Ramos (cell line): ENCODE data around the gene SMYD3.
"Not testable (repeated sequence)": the region's sequence is repeated elsewhere in the genome, so short reads cannot be mapped to it uniquely, and the experiment has no call there.

Source experiments
- in situ Hi-C: fragments of 300-500 bp; cut with MboI; formaldehyde crosslinking; loops from one replicate; pipeline ENCODE4 v1.14.3; 2022; ENCODE audit warnings: low sequenced_read_pairs; ENCODE audit not compliant: unreplicated experiment

The SMYD3 gene

DNA sequence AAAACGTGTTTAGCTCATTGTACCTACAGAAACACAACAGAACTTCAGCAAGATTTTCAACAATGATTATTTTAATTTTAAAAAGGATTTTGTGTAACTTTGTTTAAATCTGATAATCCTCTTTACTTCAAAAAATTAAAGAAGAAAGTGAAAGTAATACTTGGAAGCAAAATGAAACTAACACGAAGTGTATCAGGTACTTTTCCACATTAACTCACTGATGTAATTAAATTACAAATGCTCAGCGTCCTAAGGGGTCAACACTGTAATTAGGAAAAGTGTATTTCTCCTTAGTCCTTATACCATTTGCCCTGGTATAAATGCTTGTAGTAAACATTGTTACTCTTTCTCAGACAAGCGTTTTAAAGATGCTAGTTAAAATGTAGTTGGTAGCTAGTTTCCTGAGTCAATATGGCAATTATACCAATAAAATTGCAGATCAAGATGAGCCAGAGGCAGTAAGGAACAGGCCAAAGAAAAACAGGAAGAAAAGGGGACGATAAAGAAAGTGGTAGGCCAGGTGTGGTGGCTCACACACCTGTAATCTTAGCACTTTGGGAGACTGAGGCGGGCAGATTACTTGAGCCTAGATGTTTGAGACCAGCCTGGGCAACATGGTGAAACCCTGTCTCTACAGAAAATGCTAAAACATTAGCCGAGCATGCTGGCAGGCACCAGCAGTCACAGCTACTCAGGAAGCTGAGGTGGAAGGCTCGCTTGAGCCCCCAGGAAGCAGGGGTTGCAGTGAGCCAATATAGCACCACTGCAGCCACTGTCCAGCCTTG is 553.0 kb downstream of the SMYD3 start:
- in situ Hi-C loops: no loop called here

DNA sequence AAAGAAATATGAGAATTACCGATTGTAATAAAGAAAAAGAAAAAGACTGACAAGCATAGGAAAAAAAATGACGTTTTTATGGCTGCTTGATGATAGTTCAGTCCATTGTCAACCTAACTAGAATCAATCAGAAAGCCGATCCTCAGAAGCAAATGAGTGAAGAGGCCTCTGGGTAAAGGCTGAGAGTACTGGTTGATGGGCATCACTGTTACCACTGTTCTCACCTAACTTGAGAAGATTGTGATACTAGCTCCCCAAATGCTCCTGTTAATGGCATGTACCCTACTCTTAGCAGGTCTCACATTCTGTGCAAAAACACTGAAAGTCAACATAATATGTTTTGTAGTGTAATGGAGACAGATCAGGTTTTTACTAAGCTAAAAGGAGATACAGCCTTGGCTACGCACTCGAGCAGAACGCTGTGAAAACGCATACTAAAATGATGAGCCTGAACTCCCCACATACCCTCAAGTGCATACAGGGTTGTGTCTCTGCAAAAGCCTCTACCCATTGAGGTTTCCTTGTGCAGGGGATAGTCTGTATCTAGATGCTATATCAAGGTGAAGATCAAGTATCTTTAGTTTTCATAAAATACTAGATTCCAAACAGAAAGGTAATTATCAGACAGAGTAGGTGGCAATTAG is 554.6 kb downstream of the SMYD3 start:
- in situ Hi-C loops: no loop called here

DNA sequence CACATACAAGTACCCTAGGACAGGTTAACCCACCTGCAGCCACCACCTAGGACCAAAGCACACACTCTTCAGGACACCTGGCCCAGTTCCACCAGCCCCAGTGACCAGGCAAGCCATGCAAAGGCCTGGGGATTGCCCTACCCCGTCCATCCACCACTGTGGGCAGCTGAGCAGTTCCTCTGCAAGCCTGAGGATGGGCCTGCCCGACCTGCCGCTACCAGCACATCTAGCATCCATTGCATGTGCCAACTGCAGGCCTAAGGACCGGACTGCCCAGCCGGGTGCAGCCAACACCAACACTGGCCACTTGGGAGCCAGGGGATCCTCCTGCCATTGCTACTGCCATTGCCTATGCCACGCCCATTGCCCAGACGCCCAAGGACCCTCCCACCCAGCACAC is 558.3 kb downstream of the SMYD3 start:
- in situ Hi-C loops: no loop called here

DNA sequence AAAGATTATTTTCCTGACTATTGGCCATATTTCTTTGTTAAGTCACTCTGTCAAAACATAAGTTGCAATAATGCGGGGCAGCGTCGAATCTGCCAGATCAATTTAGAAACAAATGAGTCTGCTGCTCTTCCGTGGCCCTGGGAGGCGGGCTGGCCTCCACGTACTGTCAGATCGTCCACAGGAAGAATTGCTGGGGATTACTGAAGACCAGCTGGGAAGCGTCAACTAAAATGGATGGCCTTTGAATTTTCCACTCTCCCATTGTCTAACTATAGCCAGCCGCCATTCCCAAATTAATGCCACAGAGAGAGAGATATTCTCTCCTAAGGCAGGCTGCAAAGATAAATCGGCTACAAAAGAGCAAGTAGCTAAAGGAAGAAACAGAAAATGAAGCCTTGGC is 560.2 kb downstream of the SMYD3 start:
- in situ Hi-C loops: no loop called here

DNA sequence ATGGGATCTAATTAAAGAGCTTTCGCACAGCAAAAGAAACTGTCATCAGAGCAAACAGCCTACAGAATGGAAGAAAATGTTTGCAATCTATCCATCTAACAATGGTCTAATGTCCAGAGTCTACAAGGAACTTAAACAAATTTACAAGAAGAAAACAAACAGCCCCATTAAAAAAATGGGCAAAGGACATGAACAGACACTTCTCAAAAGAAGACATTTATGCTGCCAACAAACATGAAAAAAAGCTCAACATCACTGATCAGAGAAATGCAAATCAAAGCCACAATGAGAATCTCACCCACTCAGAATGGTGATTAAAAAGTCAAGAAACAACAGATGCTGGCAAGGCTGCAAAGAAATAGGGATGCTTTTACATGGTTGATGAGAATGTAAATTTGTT is 561.9 kb downstream of the SMYD3 start:
- in situ Hi-C loops: not testable (repeated sequence)

DNA sequence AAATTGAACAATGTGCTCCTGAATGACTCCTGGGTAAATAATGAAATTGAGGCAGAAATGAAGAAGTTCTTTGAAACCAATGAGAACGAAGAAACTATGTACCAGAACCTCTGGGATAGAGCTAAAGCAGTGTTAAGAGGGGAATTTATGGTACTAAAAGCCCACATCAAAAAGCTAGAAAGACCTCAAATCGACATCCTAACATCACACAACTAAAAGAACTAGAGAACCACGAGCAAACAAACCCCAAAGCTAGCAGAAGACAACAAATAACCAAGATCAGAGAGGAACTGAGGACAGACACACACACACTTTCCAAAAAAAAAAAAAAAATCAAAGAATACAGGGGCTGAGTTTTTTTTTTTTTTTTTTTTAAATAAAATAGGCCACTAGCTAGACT is 564.2 kb downstream of the SMYD3 start:
- in situ Hi-C loops: no loop called here

DNA sequence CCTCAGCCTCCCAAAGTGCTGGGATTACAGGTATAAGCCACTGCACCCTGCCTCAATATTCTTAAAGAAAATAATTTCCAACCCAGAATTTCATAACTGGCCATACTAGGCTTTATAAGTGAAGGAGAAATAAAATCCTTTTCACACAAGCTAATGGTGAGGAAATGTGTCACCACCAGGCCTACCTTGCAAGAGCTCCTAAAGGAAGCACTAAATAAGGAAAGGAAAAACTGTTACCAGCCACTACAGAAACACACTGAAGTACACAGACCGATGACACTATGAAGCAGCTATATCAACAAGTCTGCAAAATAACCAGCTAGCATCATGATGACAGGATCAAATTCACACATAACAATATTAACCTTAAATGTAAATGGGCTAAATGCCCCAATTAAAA is 565.3 kb downstream of the SMYD3 start:
- in situ Hi-C loops: not testable (repeated sequence)

DNA sequence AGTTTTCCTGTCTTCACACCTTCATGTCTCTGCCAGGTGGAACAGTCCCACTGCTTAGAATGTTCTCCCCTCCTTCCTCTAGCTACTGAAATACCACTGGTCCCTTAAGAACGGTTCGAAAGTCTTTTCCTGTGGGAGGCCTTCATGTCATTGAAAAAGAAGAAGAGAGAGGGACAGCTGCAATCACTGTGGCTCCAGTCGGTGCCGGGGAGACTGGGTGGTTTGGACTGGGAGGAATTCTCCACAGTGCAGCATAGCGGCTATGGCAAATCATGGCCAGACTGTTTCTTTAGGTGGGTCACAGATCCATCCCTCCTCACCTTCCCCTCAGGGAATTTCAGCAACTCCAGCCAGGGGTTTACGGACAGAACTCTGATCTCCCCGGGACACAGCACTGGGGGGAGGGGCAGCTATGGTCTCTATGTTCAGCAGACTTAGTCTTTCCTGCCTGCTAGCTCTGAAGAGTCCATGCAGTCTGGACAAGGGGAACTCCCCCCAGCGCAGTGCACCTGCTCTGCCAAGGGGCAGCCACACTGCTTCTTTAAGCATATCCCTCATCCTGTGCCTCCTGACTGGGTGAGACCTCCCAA is 567.2 kb downstream of the SMYD3 start:
- in situ Hi-C loops: no loop called here

DNA sequence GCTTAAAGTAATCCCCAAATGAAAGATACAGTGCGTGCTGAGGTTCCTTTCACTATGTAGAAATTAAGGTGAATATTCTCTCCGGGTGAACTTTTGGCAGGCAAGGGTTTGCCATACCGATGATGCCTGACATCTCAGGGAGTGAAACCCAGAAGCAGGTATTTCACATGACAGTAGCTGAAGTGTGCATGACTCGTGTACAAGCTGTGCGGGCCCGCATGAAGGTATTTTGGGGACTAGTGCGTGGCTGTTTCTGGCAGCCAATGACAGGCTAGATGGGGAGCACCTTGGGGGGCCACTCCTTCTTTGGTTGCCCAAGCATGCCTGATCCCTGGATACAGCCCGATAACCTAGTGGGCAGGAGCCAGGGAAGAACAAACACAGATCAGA is 569.0 kb downstream of the SMYD3 start:
- in situ Hi-C loops: no loop called here

DNA sequence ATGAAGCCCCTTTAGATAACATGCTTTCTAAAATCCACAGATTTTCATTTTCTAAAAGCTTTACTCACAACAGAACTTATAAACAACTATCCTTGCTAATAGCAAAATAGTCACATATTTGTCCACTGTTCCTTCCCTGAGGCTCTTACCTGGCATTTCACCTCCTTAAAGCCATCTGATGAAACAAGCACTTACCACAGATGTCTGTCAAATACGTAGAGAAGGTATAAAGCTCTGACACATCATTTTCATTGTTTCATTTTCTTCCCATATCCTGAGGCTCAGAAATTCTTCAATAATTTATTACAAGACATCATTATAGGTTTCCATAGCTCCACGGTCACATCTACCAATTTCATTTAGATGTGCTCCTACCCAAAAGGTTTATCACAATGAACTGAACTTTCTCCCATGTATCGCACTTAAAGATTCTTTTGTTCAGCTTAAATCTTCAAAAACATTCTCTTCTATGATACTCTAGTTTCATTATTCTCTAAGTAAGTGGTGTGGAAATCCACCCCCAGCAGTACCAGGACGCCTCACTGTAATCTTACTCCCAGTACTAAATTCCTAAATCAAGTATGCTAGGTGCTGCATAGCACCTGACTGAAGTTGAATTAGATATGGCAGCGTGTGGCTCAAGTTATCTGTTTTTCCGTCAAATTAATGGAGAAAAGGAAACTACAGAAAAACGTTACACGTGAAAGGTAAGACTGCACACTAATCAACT is 569.6 kb downstream of the SMYD3 start:
- in situ Hi-C loops: no loop called here

DNA sequence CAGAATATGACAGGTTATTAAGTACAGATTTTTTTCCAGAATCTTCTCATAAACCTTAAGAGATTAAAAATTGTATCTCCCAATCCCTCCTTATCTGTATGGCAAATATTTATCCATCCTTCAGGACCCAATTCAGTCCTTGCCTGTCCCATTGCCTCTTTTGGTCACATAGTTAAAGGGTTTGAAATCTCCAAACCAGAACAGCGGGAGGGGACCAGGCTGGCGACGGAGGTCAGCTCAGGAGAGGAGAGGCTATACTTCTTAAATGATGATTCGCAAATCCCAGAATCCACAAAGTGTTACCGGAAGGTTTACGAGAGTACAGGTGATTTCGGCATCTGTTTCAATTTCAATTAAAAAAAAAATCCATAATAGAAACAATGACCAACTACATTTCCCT is 572.7 kb downstream of the SMYD3 start:
- in situ Hi-C loops: no loop called here

DNA sequence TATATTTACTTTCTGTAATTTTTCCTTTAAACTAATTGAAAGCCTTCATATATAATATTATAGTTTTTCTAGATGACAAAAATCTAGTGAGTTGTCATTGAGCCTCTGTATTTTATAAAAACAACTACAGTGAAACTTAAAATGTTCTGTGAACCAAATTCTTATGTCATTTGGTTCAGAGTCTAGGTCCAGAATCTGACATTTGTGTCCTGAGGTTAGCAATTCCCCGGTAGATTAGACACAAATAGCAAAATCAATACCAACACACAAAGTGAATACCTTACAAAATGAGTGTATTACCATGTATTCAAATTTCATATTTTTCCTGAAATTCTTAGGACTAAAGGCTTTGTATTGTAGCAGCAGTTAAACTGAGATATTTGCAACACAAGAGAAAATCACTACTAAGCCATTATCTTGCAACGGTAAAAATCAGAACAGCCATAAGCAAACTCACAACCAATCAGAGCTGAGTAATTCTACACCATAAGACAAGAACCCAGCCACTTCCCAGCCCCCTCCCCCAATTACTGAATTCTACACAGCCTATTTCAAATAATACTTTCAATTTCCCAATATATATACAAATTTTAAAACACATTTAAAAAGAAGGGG is 573.5 kb downstream of the SMYD3 start:
- in situ Hi-C loops: no loop called here

DNA sequence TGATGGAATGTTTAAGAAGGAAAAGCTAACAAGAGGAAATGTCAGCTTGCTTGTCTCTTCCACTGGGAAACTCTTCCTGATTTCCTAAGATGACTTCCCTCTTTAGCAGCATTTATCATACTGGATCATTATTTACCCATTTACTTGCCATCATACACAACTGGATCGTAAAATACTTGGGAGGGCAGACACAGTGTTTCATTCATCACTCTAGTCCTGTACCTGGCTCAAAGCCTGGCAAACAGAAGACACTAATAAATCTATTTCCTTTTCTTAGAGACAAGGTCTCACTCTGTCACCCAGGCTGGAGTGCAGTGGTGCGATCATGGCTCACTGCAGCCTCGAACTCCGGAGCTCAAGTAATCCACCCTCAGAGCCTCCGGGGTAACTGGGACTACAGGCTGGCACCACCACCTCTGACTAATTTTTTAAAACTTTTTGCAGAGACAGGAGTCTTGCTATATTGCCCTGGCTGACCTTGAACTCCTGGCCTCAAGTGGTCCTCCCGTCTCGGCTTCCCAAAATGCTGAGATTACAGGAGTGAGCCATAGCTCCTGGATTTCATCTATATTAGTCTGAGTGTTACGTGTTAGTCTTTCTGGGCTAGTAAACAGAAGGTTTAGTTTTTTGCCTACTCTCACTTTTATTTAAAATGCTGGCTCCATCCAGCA is 574.6 kb downstream of the SMYD3 start:
- in situ Hi-C loops: no loop called here

DNA sequence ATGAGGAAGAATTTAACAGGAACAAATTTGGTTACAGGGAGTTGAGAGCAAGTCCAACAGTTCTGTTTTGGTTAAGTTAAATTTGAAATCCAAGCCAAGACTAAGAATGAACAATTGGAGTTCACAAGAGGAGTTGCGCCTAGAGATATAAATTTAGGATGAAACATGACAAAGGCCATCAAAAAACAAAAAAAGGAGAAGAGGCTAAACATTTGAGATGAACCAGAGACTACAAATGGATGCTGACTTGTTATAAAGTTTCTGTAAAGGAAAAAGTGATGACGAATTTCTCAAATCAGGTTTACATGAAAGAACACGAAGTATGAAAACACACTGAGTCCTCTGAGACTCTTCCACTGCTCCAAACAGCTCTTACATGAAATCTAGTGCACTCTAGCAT is 575.6 kb downstream of the SMYD3 start:
- in situ Hi-C loops: no loop called here

DNA sequence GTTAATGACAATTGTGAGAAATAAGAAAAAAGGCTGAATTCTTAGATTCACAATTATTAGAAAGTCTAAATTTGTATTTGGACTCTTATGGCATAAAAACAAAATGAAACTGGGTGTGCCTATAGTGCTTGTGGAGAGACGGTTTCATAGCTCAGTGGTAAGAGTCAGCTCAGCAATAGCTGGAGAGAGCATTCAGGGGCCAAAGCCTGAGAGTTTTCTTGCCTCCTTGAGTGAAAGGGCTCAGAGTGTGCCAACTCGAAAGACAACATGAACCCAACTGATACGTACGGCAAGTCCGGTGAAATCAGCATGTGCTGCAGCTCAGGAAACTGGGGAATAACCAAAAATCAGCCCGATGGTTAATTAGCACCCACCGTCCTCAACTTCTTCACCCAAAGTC is 577.9 kb downstream of the SMYD3 start:
- in situ Hi-C loops: no loop called here

DNA sequence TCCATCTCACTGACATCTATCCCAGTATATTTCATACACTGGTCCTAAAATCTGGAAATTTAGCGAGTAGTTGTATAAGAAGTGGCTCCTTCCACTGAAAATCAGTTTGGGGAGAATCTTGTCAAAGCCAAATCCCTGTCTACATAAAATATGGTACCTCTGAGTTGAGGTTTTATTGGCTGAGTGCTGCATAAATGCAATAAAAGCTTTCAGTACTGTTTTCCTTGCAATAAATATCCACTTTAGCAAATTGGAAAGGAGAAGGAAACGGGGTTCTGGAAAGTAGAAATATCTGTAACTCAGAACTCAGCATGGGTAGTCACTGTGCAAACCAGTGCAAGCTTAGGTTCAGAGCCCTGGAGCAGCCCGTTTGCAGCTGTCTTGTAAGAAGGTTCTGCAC is 580.2 kb downstream of the SMYD3 start:
- in situ Hi-C loops: no loop called here

DNA sequence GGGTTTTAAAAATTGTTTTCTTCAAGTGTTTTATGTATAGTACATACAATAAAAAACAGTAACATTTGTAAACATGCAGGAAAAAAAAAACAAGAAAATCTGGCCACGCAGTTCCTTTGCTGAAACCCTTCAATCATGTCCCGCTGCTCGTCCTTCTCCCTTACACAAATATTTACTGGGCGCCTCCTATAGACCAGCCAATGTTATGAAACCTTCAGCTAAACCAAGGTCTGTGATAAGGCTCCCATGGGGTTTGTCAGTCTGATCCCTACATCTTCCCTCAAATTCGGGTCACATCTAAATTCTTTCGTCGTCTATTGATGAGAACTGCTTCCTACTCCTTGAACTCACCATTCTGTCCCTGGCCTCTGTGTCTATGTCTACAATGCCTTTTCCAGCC is 583.9 kb downstream of the SMYD3 start:
- in situ Hi-C loops: no loop called here

DNA sequence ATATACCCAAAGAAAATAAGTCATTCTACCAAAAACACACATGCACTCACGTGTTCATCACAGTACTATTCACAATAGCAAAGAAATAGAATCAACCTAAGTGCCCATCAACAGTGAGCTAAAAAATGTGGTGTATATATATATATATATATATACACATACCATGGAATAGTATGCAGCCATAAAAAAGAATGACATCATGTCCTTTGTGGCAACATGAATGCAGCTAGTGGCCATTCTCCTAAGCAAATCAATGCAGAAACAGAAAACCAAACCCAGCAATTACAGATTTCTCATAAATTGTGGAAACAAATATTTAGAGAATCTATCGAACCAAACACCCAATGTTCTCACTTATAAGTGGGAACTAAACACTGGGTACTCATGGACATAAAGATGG is 585.7 kb downstream of the SMYD3 start:
- in situ Hi-C loops: no loop called here

DNA sequence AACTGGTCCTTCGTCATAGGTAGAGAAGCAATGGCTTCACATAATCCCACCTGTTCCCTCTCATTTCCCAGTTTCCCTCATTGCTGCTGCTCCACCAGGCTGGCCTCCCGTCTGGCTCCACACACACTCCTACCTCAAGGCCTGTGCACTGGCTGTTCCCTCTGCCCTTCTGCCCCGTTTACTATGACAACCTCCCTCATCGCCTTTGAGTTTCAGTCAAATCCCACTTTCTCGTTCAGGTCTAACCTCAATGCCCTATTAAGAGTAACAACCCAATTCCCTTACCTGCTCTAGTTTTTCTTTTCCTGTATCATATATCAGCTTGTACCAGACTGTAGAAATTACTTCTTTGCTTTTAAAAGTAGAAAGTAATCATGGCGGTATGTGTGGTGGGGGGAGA is 589.7 kb downstream of the SMYD3 start:
- in situ Hi-C loops: no loop called here

DNA sequence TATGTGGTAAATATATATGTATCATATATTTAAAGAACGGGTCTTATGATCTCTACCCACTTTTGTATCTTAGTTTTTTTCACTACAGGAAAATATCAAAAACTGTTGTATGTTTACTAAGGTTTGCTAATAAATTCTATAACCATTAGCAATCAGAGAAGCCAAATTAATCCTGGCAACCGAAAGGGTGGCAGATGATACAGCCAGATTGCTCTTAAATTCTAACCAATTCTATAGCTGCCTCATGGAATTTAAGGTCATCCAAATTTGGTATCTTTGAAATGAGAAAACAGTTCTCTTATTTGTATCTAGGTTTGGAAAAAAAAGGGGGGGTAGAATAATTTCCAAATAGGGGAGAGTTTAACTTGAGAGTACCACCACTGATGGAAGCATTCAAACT is 591.2 kb downstream of the SMYD3 start:
- in situ Hi-C loops: no loop called here
